Measurements from ENCODE around the gene AGPAT3. TPM values are rescaled to one million over a fixed set of nuclear protein-coding genes. Genes with fewer than 3 reads are reported as not detected.

AGPAT3 gene
- polyA plus RNA-seq, 2 of the 4 experiments (the other 2 are of a cell fraction): 18.2 to 20.3 TPM

DNA sequence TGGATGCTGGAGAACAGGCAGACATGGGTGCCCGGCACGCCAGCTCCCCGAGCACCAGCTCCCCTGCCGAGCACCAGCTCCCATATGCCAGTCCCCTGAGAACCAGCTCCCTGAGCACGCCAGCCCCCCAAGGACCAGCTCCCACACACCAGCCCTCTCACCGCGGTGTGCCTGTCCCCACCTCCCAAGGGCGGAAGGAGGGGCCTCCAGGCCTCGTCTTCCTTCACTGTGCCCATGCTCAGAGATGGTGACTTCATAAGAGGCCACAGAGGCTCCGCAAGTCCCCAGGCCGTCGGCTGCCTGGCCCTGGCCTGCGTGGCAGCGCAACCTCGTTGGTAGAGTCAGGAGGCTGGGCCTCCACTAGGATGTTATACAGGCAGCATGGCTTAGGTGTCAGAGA, 69.1 kb downstream of the AGPAT3 start (continued):
- TF ChIP-seq HEYL (CRISPR knock-in tag; IDR thresholded peaks at IDR 0.05) (no peak), SREBF2 (IDR thresholded peaks at IDR 0.05) (no peak), RAD21 (conservative IDR thresholded peaks at IDR 0.05 in 1 of 2, IDR thresholded peaks at IDR 0.05 in 1 of 2) (no peak), PHF8 (IDR thresholded peaks at IDR 0.05; ENCODE audit: borderline replicate concordance, low read depth) (no peak), USF2 (IDR thresholded peaks at IDR 0.05) (no peak), HMGXB4 (CRISPR knock-in tag; IDR thresholded peaks at IDR 0.05; ENCODE audit: borderline replicate concordance) (no peak), HOXA7 (CRISPR knock-in tag; IDR thresholded peaks at IDR 0.05) (no peak), CBX2 (IDR thresholded peaks at IDR 0.05; ENCODE audit: borderline replicate concordance, low read depth) (no peak)

DNA sequence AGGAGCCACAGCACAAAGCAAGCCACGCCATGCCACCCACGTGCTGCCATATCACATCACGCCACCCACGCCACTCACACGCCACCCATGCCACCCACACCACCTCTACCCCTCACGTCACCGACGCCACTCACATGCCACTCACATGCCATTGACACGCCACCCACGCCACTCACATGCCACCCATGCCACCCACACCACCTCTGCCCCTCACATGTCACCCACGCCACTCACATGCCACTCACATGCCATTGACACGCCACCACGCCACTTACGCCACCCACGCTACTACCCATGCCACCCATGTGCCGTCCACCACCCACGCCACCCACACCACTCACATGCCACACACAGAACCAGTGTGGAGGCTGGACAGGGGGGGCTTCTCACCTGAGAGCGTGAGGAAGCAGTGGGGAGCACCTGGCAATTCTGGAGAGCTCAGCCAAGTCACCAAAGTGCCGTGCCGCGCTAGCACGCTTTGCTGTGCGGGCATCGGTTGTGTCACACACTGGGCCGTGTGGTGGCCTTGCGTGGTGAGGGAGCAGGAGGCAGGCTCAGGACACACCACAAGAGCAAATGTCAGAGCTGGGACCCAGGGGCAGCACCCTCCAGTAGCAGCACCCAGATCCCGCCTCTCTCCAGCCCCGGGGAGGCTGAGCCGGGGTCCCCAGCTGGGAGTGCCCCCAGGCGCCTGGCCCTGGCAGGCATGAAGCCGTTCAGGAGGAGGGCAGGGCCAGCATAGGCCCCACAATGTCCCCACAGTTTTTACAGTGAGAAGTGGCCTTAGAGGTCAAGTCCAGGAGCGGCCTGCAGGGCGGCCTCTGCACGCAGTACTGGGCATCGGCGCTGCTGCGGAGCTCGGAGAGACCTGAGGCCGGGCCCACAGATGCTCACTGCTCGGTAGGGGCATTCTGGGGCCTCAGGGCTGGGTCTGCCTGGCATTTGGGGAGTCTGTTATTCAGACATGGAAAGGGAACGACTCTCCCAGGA, 70.0 kb downstream of the AGPAT3 start:
- ChIA-PET POLR2A (no interaction called here), CTCF (interaction anchor here (0.9 to 1.9 kb wide), 2 partner anchors 10 to 124 kb away, joined by 3 to 6 read pairs; no protein-coding TSS in a partner anchor)
- 94% methylated on average over 29 of the region's 41 CpGs for WGBS (ENCODE audit: missing lambda C conversion rate)
- Histone ChIP-seq H3K4me1 (0 out of 3 replicates have a peak, but pooled peaks cover 3% of the 10 kb centered on the region), H3K9me3 (no peaks in the 10 kb centered on the region), H3K4me3 (no peak overlapping the region), H3K27ac (no peak overlapping the region), H3K4me2 (no peak overlapping the region)
- no peak for FAIRE-seq
- TF ChIP-seq, protein P1, sequence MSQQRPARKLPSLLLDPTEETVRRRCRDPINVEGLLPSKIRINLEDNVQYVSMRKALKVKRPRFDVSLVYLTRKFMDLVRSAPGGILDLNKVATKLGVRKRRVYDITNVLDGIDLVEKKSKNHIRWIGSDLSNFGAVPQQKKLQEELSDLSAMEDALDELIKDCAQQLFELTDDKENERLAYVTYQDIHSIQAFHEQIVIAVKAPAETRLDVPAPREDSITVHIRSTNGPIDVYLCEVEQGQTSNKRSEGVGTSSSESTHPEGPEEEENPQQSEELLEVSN (IDR thresholded peaks at IDR 0.05; ENCODE audit: borderline replicate concordance, low read depth): no peak
- no peak for TF ChIP-seq NFE2L2 (conservative IDR thresholded peaks at IDR 0.05; ENCODE audit: low read length)
- ATAC-seq: no peak
- no peak for DNase-seq (ENCODE audit: low read depth in 1 of 2, low spot score in 1 of 2)

GRCh38 chr21:43935711-43936110, 70.7 kb downstream of the AGPAT3 start:
- 93% methylated on average over 9 of the region's 15 CpGs for WGBS (ENCODE audit: missing lambda C conversion rate)
- CTCF ChIA-PET: interaction anchor here (0.9 to 1.9 kb wide), 2 partner anchors 10 to 125 kb away, joined by 3 to 6 read pairs; no protein-coding TSS in a partner anchor
- POLR2A ChIA-PET: no interaction called here
- DNase-seq (ENCODE audit: low read depth in 1 of 2, low spot score in 1 of 2) (no peak), ATAC-seq (no peak), FAIRE-seq (no peak)
- no peak overlapping the region for H3K4me2 ChIP-seq
- H3K27ac ChIP-seq: no peak overlapping the region
- H3K4me3 ChIP-seq: no peak overlapping the region
- H3K4me1 ChIP-seq: 0 out of 3 replicates have a peak, but pooled peaks cover 3% of the 10 kb centered on the region
- no peaks in the 10 kb centered on the region for H3K9me3 ChIP-seq
- TF ChIP-seq CEBPB (IDR thresholded peaks at IDR 0.05): no peak
- TF ChIP-seq POLR2AphosphoS2 (conservative IDR thresholded peaks at IDR 0.05; ENCODE audit: low read length): no peak
- no peak for TF ChIP-seq PHF8 (IDR thresholded peaks at IDR 0.05; ENCODE audit: borderline replicate concordance, low read depth)
- TF ChIP-seq EHF (CRISPR knock-in tag; IDR thresholded peaks at IDR 0.05): no peak
- no peak for TF ChIP-seq CBX2 (IDR thresholded peaks at IDR 0.05; ENCODE audit: borderline replicate concordance, low read depth)
- no peak for TF ChIP-seq FOXS1 (CRISPR knock-in tag; IDR thresholded peaks at IDR 0.05)
- no peak for TF ChIP-seq NPAS2 (CRISPR knock-in tag; IDR thresholded peaks at IDR 0.05; ENCODE audit: borderline replicate concordance)
